Mesothelial cell of epicardium (in vitro differentiated cells): ENCODE measurements around the gene CELA3B. TPM values are rescaled to one million over a fixed set of nuclear protein-coding genes. Genes with fewer than 3 reads are reported as not detected.
"Not testable (repeated sequence)": the region's sequence is repeated elsewhere in the genome, so short reads cannot be mapped to it uniquely, and the experiment has no call there.

ENCODE experiments used
- DNase-seq, 2 experiments: peaks; one replicate each; pipeline ENCODE4 v3.0.0; 2021; ENCODE audit warnings: low spot score in 2 of 2; ENCODE audit not compliant: unreplicated experiment in 2 of 2
- H3K27ac Mint-ChIP-seq: 2 replicates; pipeline ENCODE4 v1.8.0; 2021; ENCODE audit warnings: mixed read lengths
- H3K27me3 Mint-ChIP-seq: 2 replicates; pipeline ENCODE4 v1.8.0; 2021; ENCODE audit warnings: low read depth, mixed read lengths
- H3K36me3 Mint-ChIP-seq: 2 replicates; pipeline ENCODE4 v1.8.0; 2021; ENCODE audit warnings: mixed read lengths
- H3K4me1 Mint-ChIP-seq: 2 replicates; pipeline ENCODE4 v1.8.0; 2021; ENCODE audit warnings: mixed read lengths
- H3K4me3 Mint-ChIP-seq: 2 replicates; pipeline ENCODE4 v1.8.0; 2021; ENCODE audit warnings: mild to moderate bottlenecking, moderate library complexity, mixed read lengths
- H3K9me3 Mint-ChIP-seq: 2 replicates; pipeline ENCODE4 v1.8.0; 2021; ENCODE audit warnings: mixed read lengths
- CTCF ChIP-seq: fragments of 200-600 bp; sonication (generic); IDR thresholded peaks from one replicate; pipeline ENCODE4 v1.5.0; 2021; ENCODE audit warnings: antibody characterized with exemption; ENCODE audit not compliant: unreplicated experiment
- total RNA-seq: library from RNA; stranded (reverse); gene quantifications from 3 replicates; pipeline ENCODE4 v1.2.1, GENCODE V29; 2021

CELA3B gene
- total RNA-seq, 1 donor from 2014 or later: not detected

- no peak for DNase-seq
- Mint-ChIP-seq H3K4me1 (peaks cover 15% of the 10 kb centered on the region), H3K4me3 (no peak overlapping the region), H3K36me3 (no peaks in the 10 kb centered on the region), H3K27ac (no peak overlapping the region), H3K9me3 (no peaks in the 10 kb centered on the region), H3K27me3 (no peaks in the 10 kb centered on the region)
- TF ChIP-seq CTCF: no peak
Observed at GRCh38 chr1:21961337-21961736, 15.5 kb upstream of the CELA3B start.

- H3K27ac Mint-ChIP-seq: no peak overlapping the region
- no peak overlapping the region for H3K4me3 Mint-ChIP-seq
- no peaks in the 10 kb centered on the region for H3K36me3 Mint-ChIP-seq
- peaks cover 14% of the 10 kb centered on the region for H3K4me1 Mint-ChIP-seq
- no peaks in the 10 kb centered on the region for H3K9me3 Mint-ChIP-seq
- DNase-seq: no peak
- TF ChIP-seq CTCF: no peak
- H3K27me3 Mint-ChIP-seq: no peaks in the 10 kb centered on the region
Observed at GRCh38 chr1:21961799-21962198, 15.0 kb upstream of the CELA3B start.

GRCh38 chr1:21963477-21964217, 13.2 kb upstream of the CELA3B start:
- peak; percentile 90 for TF ChIP-seq CTCF
- no peaks in the 10 kb centered on the region for H3K9me3 Mint-ChIP-seq
- H3K27ac Mint-ChIP-seq: peak overlapping the region; percentile 20
- peak; percentile 59 to 90 for DNase-seq
- no peaks in the 10 kb centered on the region for H3K36me3 Mint-ChIP-seq
- no peak overlapping the region for H3K4me3 Mint-ChIP-seq
- H3K4me1 Mint-ChIP-seq: peaks cover 7% of the 10 kb centered on the region
- H3K27me3 Mint-ChIP-seq: no peaks in the 10 kb centered on the region

GRCh38 chr1:21966247-21967000, 10.4 kb upstream of the CELA3B start:
- DNase-seq: no peak
- H3K36me3 Mint-ChIP-seq: no peaks in the 10 kb centered on the region

GRCh38 chr1:21967216-21967615, 9.6 kb upstream of the CELA3B start:
- H3K9me3 Mint-ChIP-seq, H3K36me3 Mint-ChIP-seq, H3K27me3 Mint-ChIP-seq, H3K4me3 Mint-ChIP-seq, H3K27ac Mint-ChIP-seq, DNase-seq, H3K4me1 Mint-ChIP-seq: not testable (repeated sequence)

More at GRCh38 chr1:21966247-21967000, 10.4 kb upstream of the CELA3B start:
- Mint-ChIP-seq H3K4me1 (peaks cover 7% of the 10 kb centered on the region), H3K27me3 (no peaks in the 10 kb centered on the region), H3K9me3 (no peaks in the 10 kb centered on the region), H3K4me3 (no peak overlapping the region), H3K27ac (peak overlapping the region; percentile 66)
- TF ChIP-seq CTCF: no peak

- not testable (repeated sequence) for H3K36me3 Mint-ChIP-seq, H3K4me1 Mint-ChIP-seq, H3K4me3 Mint-ChIP-seq, H3K27me3 Mint-ChIP-seq, DNase-seq, H3K27ac Mint-ChIP-seq, H3K9me3 Mint-ChIP-seq
Observed at GRCh38 chr1:21969066-21969465, 7.8 kb upstream of the CELA3B start.

- not testable (repeated sequence) for H3K9me3 Mint-ChIP-seq, H3K36me3 Mint-ChIP-seq
Observed at GRCh38 chr1:21970523-21970922, 6.3 kb upstream of the CELA3B start.

GRCh38 chr1:21972973-21973441, 3.8 kb upstream of the CELA3B start:
- H3K4me3 Mint-ChIP-seq, H3K27me3 Mint-ChIP-seq, DNase-seq, H3K9me3 Mint-ChIP-seq, H3K4me1 Mint-ChIP-seq, H3K27ac Mint-ChIP-seq, H3K36me3 Mint-ChIP-seq: not testable (repeated sequence)

More at GRCh38 chr1:21970523-21970922, 6.3 kb upstream of the CELA3B start:
- H3K27ac Mint-ChIP-seq, DNase-seq, H3K4me3 Mint-ChIP-seq, H3K27me3 Mint-ChIP-seq: not testable (repeated sequence)
- peaks cover 13% of the 10 kb centered on the region for H3K4me1 Mint-ChIP-seq

GRCh38 chr1:21973948-21974347, 2.9 kb upstream of the CELA3B start:
- H3K4me3 Mint-ChIP-seq, DNase-seq, H3K27ac Mint-ChIP-seq, H3K9me3 Mint-ChIP-seq, H3K27me3 Mint-ChIP-seq, H3K4me1 Mint-ChIP-seq, H3K36me3 Mint-ChIP-seq: not testable (repeated sequence)

GRCh38 chr1:21974699-21975098, 2.1 kb upstream of the CELA3B start:
- DNase-seq, H3K4me1 Mint-ChIP-seq, H3K27me3 Mint-ChIP-seq, H3K4me3 Mint-ChIP-seq, H3K9me3 Mint-ChIP-seq, H3K36me3 Mint-ChIP-seq: not testable (repeated sequence)
- peak overlapping the region; percentile 34 for H3K27ac Mint-ChIP-seq
